GM19397 (cell line): Measurements from ENCODE around the gene GMPPB.
A peak's percentile ranks its signal among the peaks of the same experiment; 100 is the strongest.

Source experiments
- ATAC-seq: cut with Tn5 transposase; IDR thresholded peaks from one replicate; pipeline ENCODE4 v1.9.1; 2021; ENCODE audit warnings: mild to moderate bottlenecking, moderate library complexity; ENCODE audit not compliant: unreplicated experiment

Gene GMPPB

GRCh38 chr3:49729966-49730609 is 6.3 kb upstream of the GMPPB start:
- ATAC-seq, result no peak

- no peak for ATAC-seq
These were observed 4.2 kb upstream of the GMPPB start for GRCh38 chr3:49727924-49728361.

- ATAC-seq, result no peak
These were observed 3.6 kb upstream of the GMPPB start for GRCh38 chr3:49727154-49727923.

DNA sequence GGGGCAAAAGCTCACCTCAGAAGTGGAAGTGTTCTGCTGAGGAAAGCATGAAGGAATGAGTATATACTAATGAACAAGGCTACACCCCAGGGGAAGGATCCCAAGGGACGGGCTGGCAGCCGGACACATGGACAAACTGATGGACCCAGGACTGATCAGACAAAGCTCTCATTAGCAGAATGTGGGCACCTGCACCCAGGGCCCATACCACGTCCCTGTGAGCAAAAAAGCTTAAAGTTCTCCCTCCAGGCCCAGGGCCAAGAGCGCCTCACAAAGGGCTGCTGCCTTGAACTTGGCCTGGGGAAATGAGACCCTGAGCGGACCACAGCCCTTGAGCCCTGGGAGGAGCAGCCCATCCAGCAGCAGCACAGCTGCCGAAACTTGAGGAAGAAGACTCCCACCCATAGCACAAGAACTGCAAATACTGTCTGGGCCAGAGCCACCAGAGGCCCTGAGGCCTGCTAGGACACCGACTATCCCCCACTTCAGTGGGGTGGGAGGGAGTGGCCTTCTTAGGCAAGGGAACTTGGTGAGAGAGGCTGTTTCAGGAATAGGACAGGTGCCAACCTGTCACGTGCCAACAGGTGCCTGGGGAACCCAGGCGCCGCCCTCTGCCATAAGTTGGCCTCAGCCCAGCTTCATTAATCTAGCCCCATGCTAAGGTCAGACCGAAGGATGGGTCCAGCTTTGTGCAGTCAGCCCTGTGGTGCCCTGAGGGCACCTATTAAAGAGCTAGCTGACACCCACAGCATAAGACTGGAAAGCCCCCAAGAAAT is 2.3 kb upstream of the GMPPB start:
- no peak for ATAC-seq

DNA sequence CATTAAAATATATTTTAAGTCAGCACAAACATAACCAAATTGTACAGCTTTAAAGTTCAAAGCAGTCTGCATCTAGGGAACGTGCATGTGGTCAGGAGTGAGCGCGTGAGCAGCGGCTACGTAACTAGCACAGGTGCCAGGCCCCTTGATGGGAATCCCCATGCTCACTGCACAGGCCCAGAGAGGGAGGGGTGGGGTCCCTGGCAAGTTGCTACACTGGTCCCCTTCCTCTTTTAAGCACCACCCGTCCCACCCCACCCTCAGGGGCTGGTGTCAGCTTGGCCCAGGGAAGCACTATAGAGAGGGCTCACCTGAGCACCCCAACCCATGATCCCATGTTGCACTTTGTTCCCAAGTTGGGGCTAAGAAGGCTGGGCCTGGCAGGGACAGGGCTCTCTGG is 835 bp upstream of the GMPPB start:
- no peak for ATAC-seq

DNA sequence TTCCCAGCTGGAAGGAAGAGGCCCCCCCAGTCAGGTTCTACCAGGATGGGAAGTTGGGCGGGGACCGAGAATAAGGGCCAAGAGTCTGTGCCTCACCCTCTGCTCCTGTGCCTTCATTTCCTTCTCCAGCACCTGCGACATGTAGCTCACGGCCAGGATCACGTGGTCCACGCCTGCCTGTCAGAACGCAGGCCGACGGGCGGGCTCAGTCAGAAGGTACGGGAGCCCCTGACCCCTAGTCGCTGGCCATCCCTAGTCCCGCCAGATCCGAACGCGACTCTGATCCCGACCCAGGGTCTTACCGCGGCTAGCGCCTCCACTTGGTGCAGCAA is 489 bp downstream of the GMPPB start:
- peak; percentile 1 for ATAC-seq

DNA sequence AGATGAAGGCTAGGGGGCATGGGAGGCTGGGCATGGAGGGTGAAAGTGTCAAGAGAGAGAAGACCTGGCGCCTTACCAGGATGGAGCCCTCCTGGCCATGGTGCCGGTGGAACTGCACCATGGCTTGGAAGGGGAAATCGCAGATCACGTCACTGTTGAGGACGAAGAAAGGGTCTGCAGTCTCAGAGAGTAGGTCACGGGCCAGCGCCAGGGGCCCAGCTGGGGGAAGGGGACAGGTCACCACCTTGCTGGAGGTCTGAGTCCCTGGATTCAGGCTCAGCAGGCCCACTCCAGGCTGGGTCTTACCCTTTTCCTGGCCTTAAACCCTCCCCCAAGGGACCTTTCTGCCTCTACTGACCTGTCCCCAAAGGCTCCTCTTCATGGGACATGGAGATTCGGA is 855 bp downstream of the GMPPB start:
- no peak for ATAC-seq

DNA sequence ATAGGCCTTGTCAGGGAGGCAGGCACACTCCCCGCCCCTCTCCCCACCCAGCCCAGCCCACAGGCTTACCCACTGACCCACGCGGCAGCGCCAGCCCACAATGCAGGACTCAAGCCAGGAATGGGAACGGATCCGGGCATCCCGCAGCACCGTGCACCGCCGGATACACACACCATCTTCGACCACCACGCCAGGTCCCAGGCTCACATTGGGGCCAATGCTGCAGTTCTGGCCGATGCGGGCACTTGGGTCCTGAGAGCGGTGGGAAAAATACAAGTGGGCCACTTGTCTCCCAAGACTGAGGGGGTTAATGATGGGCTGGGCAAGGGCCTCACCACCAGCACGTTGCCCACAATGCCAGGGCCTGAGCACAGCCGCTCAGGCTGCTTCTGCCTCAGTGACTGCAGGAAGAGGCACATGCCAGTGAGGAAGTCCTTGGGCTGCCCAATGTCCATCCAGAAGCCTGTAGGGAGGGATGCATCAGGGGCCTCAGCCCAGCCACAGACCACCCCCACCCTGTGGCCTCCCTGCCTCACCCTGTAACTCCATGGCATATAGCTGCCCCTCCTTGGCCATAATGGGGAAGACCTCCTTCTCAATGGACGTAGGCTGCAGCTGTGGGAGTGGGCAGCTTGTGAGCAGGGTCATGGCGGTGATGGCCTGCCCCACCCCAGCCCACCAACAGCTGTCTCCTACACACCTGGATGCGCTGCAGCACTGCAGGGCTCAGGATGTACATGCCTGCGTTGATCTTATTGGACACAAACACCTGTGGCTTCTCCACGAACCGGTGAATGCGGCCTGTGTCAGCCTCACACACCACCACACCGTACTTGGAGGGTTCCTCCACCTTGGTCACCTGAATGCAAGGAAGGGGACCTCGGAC is 1.6 kb downstream of the GMPPB start:
- no peak for ATAC-seq

- ATAC-seq, result no peak
These were observed 2.2 kb downstream of the GMPPB start for GRCh38 chr3:49721596-49721895.

GRCh38 chr3:49720855-49721595 is 2.7 kb downstream of the GMPPB start:
- no peak for ATAC-seq

- peak; percentile 33 for ATAC-seq
These were observed 4.4 kb downstream of the GMPPB start, which contains the start of gene AMIGO3 for GRCh38 chr3:49719214-49719884. TSS of gene AMIGO3 (minus strand) at chr3:49719684. CDS start at chr3:49719465, 219 bp downstream.

- no peak for ATAC-seq
These were observed 4.9 kb downstream of the GMPPB start for GRCh38 chr3:49718858-49719213.

DNA sequence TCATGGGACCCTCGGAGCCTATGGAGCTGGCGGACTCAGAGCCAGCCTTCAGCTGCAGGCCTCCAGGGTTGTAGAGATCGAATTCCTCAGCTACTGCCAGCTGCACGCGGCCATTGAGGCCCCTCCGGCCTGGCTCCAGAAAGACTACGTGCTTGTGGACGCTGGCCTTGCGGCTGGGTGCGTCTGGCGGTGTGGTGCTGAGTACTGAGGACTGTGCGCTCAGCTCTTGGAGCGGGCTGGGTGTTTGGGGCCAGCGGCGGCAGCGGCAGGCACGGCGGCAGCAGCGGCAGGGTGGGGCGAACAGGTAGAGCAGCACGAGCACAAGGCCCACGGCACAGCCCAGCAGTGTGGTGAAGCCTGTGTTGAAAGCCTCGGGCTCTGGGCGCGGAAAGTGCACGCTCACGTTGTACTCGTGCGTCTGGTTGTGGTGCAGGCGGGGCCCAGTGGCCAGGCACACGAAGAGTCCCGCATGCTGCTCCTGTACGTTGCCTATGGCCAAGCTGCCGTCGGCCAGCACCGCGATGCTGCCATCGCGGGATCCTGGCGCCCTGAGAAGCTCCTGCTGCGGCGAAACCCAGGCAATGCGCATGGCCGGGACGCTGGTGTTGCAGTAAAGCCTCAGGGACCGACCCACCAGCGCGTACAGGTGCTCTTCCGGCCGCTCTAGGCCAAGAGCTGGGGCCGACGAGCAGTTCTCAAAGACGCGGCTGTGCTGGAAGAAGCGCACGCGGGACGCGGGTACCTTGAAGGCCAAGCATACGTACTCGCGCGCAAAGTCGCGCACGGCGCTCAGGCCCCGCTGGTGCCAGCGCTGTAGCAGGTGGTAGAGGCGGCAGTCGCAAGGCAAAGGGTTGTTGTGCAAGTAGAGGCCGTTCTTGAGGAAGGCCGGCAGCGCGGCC is 5.5 kb downstream of the GMPPB start:
- no peak for ATAC-seq

DNA sequence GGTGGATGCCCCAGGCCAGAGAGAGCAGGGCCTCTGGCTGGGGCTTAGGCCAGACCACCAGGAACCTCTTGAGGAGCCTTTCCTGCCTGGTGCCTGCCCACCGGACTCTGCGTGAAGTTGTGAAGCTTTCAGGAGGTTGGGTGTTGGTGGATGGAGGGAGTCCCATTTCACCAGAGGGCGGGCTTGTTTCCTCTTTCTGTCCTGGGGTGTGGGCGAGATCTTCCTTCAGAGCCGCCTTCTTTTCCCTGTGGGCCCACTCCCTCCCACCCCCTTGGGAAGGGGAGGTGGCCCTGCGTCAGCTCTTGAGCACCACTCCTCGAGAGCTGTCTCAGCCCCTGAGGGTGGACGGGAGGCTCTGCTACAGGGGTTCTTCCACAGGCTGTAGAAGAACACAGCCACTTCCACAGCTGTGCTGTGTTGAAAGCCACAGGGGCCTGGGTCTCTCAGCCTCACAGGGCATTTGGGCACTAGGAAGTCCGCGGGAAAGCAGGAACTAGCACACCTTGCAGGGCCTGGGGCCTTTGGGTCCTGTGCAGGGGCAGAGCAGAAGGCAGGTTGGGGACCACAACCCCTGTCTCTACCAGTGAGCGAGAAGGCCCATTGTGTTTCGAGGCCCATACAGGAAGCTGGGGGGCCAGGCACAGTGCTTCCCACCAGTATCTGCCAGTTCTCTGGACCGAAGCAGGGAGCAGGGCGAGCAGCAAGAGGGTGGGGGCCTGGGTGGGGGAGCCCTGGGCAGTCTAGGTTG is 6.4 kb downstream of the GMPPB start:
- ATAC-seq, result no peak

DNA sequence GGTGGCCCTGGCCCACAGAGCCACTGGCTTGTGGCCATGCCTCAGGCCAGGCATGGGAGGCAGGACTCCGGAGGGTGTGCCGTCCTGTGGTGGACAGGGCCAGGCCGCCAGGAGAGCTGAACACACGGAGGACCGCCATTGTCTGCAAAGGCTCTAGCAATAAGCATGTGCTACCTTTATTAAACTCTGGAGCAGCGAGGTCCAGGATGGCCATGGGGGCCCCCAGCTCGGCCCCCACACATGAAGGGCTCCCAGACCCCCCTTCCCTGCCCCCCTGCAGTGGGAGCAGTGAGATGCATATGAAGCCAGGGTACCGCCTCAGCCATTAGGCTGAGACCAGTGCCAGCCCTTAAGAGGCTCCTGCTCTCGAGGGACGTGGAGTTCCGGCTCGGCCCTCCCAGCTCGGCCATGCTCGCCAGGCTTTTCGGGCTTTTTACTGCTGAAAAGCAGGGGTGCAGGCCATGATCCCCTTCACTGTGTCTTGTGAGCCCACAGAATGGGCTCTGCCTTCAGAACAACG is 7.0 kb downstream of the GMPPB start:
- no peak for ATAC-seq

- ATAC-seq, result no peak
These were observed 7.6 kb downstream of the GMPPB start for GRCh38 chr3:49716169-49716568.

DNA sequence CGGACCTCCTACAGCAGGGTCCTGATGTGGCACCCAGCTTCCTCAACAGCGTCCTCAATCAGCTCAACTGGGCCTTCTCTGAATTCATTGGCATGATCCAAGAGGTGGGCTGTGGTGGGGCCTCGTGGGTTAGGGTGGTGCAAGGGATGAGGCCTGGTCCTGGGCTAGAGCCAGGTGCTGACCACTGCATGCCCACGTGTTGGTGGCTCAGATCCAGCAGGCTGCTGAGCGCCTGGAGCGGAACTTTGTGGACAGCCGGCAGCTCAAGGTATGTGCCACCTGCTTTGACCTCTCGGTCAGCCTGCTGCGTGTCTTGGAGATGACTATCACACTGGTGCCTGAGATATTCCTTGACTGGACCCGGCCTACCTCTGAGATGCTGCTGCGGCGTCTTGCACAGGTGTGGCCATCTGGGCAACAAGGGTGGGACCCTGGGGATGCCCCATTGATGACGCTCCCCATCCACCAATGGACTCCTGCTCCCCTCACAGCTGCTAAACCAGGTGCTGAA is 8.1 kb downstream of the GMPPB start:
- ATAC-seq, result no peak
